HTR-8/SVneo (cell line): ENCODE data around the gene LRRC70.

Experiments used
- DNase-seq: peaks from one replicate; pipeline ENCODE4 v3.0.0; 2011; ENCODE audit warnings: low spot score, mixed read lengths; ENCODE audit not compliant: insufficient read length
- FAIRE-seq: peaks from 2 replicates; lab custom pipeline; 2011; peaks lifted over from hg19 to GRCh38; lab: Jason Lieb, UNC

The LRRC70 gene

DNA sequence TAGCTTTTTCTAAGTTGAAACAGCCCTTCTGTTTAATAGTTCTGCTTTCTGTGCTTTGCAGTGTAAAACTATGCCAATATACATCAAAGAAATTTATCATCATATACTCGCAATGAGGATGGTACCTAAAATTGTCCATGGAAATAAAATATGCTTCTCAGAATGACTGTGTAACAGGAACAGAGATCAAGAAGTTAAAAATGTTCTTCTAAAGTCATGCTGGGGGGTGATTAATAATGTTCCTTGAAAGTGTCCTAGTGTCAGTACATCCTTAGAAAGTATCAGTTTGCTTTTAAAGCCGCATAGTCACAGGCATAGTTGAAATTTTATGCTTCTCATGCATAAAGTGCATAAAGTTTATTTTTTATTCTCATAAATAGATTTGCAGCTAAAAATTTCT, 4.0 kb upstream of the LRRC70 start:
- no peak for DNase-seq
- no peak for FAIRE-seq

- FAIRE-seq (no peak), DNase-seq (no peak)
Measured at GRCh38 chr5:62575066-62575465, 3.6 kb upstream of the LRRC70 start.

- FAIRE-seq = no peak
- no peak for DNase-seq
Measured at GRCh38 chr5:62575489-62575888, 3.1 kb upstream of the LRRC70 start.

DNA sequence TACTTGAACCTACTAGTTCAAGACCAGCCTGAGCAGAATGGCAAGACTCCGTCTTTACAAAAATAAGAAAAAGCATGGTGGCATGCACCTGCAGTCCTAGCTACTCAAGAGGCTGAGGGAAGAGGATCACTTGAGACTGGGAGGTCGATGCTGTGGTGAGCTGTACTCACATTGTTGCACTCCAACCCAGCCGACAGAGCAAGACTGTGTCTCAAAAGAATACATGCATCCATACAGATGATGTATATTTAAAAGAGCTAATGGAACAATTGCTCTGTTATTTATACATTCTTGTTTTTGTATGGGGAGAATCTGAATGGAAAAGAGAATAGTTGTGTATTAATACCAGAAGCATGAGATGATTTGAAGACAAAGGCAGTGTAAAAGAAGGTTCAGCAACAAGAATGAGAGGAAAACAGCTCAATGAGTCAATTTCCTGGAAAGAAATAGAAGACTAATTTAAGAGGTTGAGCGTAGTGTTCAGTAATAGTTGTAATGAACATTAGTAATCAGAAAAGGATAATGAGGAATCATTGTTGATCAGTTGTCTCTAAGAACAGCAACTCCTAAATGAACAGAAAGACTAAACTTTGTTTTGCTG, 1.9 kb upstream of the LRRC70 start:
- DNase-seq (no peak), FAIRE-seq (no peak)

DNA sequence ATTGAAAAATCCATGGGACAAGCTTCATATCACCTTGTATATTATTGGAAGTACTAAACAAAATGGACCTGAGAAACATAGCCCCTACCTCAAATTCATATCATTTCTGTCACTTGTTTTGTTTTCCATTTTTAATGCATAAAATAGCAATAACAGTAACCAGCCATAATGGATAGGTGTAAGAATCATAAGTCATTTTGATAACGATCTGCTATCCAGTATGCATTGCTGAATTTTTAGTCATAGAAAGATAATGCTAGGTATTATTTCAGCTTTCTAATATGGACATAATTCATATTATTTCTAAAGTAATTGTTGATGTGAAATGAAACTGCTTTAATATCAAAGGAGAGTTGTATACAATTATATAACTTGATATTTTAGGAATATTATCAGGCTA, 1.1 kb upstream of the LRRC70 start:
- no peak for FAIRE-seq
- DNase-seq = no peak

DNA sequence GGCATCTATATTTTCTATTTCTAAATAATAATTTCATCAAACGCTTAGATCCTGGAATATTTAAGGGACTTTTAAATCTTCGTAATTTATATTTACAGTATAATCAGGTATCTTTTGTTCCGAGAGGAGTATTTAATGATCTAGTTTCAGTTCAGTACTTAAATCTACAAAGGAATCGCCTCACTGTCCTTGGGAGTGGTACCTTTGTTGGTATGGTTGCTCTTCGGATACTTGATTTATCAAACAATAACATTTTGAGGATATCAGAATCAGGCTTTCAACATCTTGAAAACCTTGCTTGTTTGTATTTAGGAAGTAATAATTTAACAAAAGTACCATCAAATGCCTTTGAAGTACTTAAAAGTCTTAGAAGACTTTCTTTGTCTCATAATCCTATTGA, 1.1 kb downstream of the LRRC70 start:
- DNase-seq (no peak), FAIRE-seq (no peak)

DNA sequence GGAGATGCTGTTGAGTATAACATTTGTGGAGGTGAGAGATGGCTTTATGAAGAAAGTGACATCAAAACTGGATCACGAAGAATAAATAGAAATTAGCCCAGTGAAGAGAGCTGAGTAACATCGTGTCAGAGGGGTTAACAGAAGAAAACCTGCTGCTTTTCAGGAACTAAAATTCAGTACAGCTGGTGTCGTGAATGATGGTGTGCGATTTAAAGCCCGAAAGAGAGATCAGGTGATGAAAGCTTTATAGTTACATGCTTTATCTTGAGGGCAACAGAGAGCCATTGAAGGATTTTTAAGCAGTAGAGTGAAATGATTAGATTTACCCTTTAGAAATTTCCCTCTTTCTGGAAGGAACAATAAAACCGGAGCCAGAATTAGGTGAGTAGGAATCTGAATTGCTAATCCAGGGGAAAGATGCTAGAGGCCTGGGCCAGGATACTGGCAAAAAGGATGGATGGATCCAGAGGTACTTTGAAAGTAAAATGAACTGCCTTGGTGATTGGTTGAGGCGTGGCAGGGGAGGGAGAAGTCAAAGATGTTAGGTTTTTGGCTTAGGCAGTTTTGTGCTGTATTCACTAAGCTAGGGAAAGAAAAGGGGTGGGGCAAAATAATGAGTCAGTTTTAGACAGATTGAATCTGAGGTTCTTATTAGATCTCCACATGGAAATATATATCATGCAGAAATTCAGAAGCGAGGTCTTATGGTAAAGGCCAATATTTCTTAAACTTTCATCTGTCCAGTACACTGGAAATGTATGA, 3.4 kb downstream of the LRRC70 start:
- FAIRE-seq = no peak

GRCh38 chr5:62584391-62584790, 5.8 kb downstream of the LRRC70 start:
- DNase-seq = no peak
- FAIRE-seq = no peak

More for the DNA sequence above, 3.4 kb downstream of the LRRC70 start:
- DNase-seq = no peak

GRCh38 chr5:62585306-62585705, 6.7 kb downstream of the LRRC70 start:
- DNase-seq (no peak), FAIRE-seq (no peak)

DNA sequence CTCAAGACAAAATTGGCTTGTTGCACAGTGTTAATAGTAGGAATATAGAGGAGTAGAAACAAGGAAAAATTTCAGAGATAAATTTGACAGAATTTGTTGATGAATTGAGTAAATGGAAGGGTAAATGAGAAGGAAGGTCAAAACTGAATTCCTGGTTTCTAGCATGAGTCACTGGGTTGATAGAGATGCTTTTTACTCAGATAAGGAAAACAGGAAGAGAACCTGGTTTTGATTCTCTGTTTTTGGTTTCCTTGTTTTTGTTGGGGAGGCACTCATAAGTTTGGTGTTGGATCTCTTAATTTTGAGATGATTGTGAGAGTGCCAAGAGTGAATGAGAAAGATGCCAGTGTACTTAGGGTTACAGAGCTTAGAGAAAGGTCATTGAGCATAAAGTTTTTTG, 7.1 kb downstream of the LRRC70 start:
- FAIRE-seq (no peak), DNase-seq (no peak)

GRCh38 chr5:62587737-62588136, 9.1 kb downstream of the LRRC70 start:
- DNase-seq (no peak), FAIRE-seq (peak; percentile 80)

GRCh38 chr5:62588668-62589067, 10.0 kb downstream of the LRRC70 start:
- DNase-seq (no peak), FAIRE-seq (no peak)

GRCh38 chr5:62589504-62589903, 10.9 kb downstream of the LRRC70 start:
- FAIRE-seq (no peak), DNase-seq (no peak)

DNA sequence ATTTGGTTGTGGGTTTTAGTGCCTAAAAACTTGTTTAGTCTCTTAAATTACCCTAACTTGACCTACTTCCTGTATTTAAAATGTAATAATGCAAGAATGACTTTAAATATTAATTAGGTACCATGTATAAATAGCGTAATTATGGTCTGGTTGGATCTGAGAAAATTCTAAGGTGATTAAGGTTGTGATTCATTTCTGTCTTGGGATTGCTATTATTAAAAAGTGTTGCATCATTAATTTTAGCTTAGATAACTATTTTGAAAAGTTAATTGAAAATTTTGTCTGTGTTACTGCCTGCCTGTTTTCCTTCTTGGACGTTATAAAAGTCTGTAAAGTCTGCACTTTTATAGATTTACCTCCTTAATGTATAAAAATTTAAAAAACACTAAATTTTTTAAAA, 11.8 kb downstream of the LRRC70 start:
- DNase-seq = no peak
- FAIRE-seq = no peak

DNA sequence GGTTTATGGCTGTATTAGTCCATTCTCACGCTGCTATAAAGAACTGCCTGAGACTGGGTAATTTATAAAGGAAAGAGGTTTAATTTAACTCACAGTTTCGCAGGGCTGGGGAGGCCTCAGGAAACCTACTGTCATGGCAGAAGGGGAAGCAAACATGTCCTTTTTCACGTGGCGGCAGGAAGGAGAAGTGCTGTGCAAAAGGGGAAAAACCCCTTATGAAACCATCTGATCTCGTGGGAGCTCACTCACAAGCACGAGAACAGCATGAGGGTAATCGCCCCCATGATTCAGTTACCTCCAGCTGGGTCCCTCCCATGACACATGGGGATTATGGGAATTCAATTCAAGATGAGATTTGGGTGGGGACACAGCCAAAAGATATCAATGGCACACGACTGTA, 13.9 kb downstream of the LRRC70 start:
- FAIRE-seq (no peak), DNase-seq (no peak)

DNA sequence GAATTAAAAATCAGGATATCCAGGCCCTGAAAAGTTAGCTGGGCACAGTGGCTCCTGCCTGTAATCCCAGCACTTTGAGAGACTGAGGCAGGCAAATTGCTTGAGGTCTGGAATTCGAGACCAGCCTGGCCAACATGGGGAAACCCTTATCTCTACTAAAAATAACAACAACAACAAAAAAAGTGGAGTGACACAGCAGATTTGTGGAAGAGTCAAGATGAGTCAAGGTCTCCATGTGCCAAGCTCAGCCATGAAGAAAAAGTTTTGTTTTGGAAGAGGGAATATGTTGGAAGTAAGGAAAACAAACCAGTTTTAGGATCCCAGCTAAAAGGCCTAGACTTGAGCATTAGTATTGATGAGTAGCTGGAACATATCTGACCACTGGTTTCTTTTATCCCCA, 14.7 kb downstream of the LRRC70 start:
- FAIRE-seq = no peak
- DNase-seq = no peak

DNA sequence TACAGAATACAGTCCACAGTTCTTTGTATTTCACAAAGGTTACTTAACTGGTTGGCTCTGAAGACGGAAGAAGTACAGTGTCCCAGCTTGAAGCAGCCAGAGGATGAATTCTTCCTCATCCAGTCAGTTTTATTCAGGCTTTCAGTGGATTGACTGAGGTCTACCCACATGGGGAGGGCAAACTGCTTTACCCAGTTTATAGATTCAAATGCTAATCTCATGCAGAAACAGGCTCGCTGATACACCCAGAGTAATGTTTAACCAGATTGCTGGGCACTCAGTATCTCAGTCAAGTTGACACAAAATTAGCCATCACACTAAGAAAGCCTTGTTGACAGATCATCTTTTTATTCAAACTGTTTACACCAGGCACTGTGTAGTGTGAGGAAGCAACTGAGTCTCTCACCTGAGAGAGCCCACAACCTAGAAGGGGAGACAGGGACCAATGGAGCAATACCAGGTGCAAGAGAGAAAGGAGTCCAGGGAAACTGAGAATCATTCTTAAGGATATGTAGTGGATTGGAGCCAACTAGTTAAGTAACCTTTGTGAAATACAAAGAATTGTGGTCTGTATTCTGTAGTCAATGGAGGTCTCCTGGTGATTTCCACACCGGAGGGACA, 15.9 kb downstream of the LRRC70 start:
- DNase-seq = no peak
- no peak for FAIRE-seq

DNA sequence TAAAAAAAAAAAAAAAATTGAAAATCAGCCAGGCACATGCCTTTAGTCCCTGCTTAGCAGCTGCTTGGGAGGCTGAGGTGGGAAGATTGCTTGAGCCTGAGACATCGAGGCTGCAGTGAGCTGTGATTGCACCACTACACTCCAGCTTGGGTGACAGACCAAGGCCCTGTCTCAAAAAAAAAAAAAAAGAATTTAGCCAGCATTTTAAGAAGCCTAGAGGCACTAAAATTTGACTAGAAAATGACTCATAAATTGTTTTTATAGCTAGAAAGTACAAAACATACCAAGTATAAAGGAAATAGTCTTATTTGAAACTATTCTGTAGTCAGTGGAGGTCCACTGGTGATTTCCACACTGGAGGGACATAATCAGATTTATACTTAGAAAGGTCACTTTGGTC, 17.5 kb downstream of the LRRC70 start:
- no peak for FAIRE-seq
- no peak for DNase-seq

DNA sequence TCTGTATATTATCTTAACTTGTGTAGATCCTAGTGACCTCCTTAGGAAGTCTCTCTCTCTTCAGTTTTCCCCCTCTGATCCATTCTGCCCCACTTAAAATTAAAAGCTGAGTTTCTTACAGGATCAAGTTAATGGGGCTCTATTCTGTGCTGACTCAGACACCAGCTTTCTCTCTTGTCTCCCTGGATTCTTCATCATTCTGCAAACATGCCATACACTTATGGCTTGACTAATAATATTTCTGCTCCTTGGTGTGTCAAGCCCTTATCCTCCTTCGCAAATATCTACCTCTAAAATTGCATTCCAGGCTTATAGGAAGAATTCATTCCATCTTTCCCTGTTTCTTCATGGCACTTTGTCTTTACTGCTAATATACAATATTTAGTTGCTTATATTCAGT, 18.1 kb downstream of the LRRC70 start:
- DNase-seq (no peak), FAIRE-seq (no peak)

- no peak for FAIRE-seq
- DNase-seq = no peak
Measured at GRCh38 chr5:62597314-62597713, 18.7 kb downstream of the LRRC70 start.

DNA sequence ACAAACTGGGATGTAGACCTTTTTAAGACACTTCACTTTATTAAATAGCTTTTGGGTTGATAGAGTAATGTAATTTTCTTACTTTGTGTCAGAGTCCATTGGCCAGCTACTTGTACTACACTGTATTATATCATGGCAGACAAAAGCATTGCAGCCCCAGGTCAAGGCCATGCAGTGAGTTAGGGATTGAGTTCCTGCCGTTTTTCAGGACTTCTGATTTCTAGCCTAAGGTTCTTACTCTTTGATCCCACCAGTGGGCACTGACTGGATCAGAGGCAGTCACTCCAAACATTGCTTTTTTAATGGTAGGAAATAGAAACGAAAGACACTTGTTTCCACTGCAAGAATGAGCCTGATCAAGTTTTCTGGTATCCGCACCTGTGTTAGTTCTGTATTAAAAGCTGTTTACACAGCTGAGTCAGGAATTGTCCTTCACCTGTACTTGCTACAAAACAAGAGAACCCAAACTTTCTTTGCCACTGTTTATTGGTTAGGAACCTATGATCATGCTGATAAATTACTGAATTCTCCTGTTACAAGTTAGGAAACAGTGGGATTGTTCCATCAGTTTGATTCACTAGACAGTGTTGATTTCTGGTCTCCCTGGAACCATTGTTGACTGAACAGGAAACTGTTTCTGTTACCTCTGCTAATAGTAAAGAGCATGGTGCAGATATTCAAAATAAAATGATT, 22.1 kb downstream of the LRRC70 start:
- DNase-seq (no peak), FAIRE-seq (no peak)
